ENCODE data around the gene ANGEL1. TPM values are rescaled to one million over a fixed set of nuclear protein-coding genes. Genes with fewer than 3 reads are reported as not detected.
A peak's percentile ranks its signal among the peaks of the same experiment; 100 is the strongest.

Gene ANGEL1
- total RNA-seq, 4 donors from 2014 or later: 9.8 to 15.7 (median 13.0) TPM

DNA sequence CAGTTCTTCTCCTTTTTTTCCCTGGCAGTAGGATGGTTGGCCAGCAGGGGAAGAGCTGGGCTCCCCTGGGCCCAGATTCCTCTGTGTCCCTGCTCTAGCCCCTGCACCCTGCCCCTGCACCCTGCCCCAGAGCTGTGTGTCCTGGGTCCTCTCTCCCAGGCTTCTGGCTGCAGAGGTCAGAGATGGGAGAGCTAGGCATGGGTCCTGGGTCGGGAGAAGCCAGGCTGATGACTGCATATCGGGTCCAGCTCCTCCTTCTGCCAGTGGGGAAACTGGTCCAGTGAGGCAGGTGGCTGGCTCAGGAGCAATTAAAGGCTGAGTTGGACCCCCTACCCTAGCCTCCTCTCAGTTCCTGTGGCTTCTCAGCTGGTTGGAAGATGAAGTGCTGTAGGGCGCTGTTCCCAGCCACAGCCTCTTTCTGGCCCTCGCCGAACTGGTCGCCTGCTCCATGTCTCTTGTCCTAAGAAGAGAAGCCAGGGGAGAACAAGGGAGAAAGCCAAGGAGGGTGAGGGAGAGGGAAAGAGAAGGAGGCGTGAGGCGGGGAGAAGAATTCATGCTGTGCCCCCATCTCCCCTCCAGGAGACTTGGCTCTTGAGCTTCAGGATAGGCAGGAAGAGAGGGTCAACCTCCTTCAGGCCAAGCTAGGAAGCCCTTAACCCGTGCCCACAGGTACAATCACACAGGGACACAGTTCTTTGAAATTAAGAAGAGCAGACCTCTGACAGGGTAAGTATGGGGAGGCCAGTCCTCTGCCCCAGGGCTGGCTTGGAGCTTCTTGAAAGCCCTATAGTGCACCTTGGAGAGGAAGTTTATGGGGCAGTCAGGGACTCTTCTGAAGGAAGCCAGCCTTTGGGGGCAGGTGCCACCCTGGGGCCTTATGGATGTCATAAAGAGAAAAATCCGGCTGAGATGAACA, 41.9 kb downstream of the ANGEL1 start:
- peak in 2 of 3 donors; percentile 4 to 42 for DNase-seq
- Histone ChIP-seq H3K27ac (no peak overlapping the region), H3K4me1 (peaks cover 0 to 21% (median 3%) of the 10 kb centered on the region in 4 donors), H3K27me3 (no peaks in the 10 kb centered on the region), H3K36me3 (no peaks in the 10 kb centered on the region), H3K9me3 (no peaks in the 10 kb centered on the region), H3K4me3 (no peak overlapping the region)
- TF ChIP-seq POLR2A (IDR thresholded peaks at IDR 0.05): no peak
- TF ChIP-seq, protein P1, sequence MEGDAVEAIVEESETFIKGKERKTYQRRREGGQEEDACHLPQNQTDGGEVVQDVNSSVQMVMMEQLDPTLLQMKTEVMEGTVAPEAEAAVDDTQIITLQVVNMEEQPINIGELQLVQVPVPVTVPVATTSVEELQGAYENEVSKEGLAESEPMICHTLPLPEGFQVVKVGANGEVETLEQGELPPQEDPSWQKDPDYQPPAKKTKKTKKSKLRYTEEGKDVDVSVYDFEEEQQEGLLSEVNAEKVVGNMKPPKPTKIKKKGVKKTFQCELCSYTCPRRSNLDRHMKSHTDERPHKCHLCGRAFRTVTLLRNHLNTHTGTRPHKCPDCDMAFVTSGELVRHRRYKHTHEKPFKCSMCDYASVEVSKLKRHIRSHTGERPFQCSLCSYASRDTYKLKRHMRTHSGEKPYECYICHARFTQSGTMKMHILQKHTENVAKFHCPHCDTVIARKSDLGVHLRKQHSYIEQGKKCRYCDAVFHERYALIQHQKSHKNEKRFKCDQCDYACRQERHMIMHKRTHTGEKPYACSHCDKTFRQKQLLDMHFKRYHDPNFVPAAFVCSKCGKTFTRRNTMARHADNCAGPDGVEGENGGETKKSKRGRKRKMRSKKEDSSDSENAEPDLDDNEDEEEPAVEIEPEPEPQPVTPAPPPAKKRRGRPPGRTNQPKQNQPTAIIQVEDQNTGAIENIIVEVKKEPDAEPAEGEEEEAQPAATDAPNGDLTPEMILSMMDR (IDR thresholded peaks at IDR 0.05): no peak

DNA sequence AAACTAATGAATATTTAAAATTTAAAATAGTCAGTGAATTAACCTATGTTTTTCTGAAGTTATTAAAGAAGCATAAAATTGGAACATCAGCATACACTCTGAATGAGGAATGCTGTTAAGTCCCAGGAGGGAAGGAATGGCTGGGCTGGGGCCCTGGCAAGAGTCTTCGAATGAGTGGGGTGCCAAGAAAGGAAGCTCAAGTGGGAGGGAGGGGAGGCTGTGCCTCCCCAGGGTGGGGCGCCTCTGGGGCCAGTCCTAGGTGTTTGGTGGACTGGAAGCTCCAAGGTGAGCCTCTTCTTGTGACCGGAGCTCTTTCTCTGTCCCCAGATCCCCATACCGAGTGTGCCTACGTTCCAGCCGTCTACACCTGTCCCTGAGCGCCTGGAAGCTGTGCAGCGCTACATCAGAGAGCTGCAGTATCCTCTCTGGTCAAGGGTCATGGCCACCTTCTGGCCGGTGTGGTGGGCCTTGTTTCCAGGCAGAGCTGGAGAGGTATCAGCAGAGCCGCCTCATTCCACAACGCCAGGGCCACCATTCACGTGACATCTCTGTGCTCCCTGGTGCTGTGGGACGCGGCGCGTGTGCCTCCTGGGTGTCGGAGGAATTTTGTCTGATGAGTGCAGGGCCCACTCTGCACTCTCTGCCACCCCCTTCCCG, 42.9 kb downstream of the ANGEL1 start:
- Histone ChIP-seq H3K36me3 (no peaks in the 10 kb centered on the region), H3K4me1 (peaks cover 0 to 26% (median 3%) of the 10 kb centered on the region in 4 donors), H3K27me3 (no peaks in the 10 kb centered on the region), H3K4me3 (no peak overlapping the region), H3K27ac (no peak overlapping the region), H3K9me3 (no peaks in the 10 kb centered on the region)
- TF ChIP-seq, protein P1 (IDR thresholded peaks at IDR 0.05): no peak
- no peak for TF ChIP-seq POLR2A (IDR thresholded peaks at IDR 0.05)
- peak in 2 of 3 donors; percentile 11 to 37 for DNase-seq

DNA sequence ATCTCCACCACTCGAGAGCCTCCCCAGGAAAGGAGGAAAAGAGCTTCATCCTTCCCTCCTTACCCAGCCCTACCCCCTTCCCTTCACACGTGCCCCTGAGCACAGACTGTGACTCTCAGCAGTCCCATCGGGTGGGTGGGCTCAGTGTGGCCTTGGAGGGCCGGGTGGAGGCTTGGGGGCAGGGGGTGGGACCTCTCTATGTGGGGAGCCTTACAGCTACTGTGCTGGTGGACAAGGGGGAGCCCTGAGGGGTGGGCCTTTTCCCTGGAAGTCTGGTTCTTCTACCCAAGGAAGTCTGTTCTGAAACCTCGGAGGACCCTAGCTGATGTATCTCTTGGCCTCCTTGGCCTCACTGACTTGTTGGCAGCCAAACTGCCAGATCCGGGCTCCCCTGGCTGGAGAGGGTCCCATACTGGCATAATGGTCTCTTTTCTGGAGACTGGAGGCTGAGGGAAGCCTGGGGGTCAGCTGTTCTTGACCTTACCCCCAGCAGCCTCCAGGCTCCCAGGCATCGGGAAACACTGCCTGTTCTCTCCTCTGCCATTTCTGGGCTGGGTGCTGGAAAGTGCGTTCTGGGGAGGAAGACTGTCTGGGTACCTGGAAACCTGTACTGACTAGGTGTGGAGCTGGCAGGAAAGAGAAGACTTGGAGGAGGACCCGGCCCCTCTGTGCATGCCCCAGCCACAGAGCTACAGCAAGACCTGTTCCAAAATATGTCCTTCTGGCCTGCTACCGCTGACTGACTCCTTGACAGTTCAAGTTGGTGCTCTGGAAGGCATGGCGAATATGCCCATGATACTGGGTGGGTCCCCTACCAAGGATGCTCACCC, 43.8 kb downstream of the ANGEL1 start:
- TF ChIP-seq, protein P1 (IDR thresholded peaks at IDR 0.05): no peak
- TF ChIP-seq POLR2A (IDR thresholded peaks at IDR 0.05): no peak
- Histone ChIP-seq H3K27me3 (no peaks in the 10 kb centered on the region), H3K4me1 (peaks cover 0 to 25% (median 3%) of the 10 kb centered on the region in 4 donors), H3K9me3 (no peaks in the 10 kb centered on the region), H3K36me3 (no peaks in the 10 kb centered on the region), H3K27ac (peak overlapping the region in 3 of 4 donors; percentile 46 to 74 (median 49)), H3K4me3 (no peak overlapping the region)
- DNase-seq: peak in 2 of 3 donors; percentile 2 to 41

DNA sequence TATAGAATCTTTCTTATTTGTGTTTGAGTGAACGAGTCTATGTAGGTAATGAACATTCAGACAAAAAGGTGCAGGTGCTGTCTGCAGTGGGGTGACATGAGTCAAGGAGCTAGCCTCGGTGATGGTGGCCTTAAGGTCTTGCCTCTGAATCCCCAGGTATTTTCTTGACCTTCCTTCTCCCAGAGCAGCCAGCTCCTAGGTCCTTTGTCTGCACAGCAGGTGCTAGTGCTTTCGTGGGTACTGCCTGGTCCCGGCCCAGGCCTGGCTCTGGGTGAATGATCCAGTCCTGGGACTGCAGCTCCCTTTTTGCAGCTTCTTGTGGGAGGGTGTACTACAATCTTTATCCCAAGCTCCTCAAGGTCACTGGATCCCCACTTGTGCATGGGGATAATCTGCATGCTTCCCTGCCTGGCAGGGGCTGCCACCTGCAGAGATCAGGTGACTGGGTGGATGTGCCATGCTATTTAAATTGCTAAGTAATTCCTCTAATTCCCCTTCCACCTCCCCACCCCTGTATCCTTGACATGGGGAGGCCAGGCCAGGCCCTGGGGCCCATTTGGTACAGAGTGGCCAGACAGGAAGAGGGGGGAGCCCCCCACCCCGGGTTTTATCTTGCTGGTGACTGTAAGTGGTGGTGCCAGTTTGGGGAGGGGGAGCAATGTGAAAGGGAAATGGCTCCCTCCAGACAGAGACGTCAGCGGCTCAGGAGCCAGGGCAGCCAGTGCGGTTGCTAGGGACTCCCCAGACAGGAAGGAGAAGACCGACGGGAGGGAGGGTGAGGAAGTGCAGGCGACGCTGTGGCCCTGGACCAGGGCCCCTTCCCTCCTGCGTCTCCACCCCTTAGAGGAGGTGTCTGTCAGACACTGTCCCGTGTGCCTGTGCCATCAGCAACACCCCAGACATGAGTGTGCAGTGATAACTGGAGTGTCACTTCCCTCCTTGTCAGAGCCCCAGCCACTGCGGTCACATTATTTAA, 44.7 kb downstream of the ANGEL1 start:
- H3K4me3 ChIP-seq: no peak overlapping the region
- H3K27ac ChIP-seq: peak overlapping the region in 3 of 4 donors; percentile 46 to 74 (median 49)
- peak in 2 of 3 donors; percentile 49 to 76 for DNase-seq
- H3K27me3 ChIP-seq: no peaks in the 10 kb centered on the region
- peaks cover 0 to 19% (median 3%) of the 10 kb centered on the region in 4 donors for H3K4me1 ChIP-seq
- TF ChIP-seq POLR2A (IDR thresholded peaks at IDR 0.05): no peak
- TF ChIP-seq, protein P1 (IDR thresholded peaks at IDR 0.05): peak in 1 of 6 experiments; percentile 4
- no peaks in the 10 kb centered on the region for H3K9me3 ChIP-seq
- H3K36me3 ChIP-seq: no peaks in the 10 kb centered on the region
